ENCODE measurements around the gene C17orf100. TPM values are rescaled to one million over a fixed set of nuclear protein-coding genes. Genes with fewer than 3 reads are reported as not detected.
A peak's percentile ranks its signal among the peaks of the same experiment; 100 is the strongest.

The C17orf100 gene
- total and polyA plus RNA-seq, 2 of the 13 experiments (the other 11 are each of a cell fraction or from before 2014, with no cell fraction given), result 3.6 to 8.7 TPM

DNA sequence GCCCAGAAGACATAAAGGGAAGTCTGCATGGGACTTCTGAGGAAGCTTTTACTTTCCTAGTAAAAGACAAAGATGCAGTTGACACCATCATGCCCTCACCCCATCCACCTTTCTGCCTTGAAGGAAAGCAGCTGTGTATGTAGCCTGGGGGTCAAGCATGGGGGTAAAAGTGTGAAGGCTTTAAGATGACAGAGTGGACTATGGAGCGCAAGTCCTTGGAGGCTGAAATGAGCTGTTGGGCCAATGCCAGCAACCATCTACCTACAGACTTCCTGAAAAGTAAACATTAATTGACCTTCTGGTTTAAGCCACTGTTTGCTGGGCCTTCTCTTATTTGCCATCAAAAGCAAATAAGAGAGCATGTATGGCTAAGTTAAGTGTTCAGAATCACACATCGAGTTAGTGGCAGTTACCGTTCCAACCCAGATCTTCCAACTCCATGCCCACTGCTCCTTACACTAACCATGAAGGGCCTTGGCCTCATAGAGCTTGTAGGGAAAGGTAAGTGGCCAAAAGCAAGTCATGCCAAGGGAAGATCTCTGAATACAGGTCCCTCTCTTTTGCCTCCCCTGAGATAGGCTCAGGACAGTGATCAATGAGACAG, 31.6 kb downstream of the C17orf100 start (continued):
- TF ChIP-seq, protein P1, sequence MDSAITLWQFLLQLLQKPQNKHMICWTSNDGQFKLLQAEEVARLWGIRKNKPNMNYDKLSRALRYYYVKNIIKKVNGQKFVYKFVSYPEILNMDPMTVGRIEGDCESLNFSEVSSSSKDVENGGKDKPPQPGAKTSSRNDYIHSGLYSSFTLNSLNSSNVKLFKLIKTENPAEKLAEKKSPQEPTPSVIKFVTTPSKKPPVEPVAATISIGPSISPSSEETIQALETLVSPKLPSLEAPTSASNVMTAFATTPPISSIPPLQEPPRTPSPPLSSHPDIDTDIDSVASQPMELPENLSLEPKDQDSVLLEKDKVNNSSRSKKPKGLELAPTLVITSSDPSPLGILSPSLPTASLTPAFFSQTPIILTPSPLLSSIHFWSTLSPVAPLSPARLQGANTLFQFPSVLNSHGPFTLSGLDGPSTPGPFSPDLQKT (CRISPR knock-in tag; IDR thresholded peaks at IDR 0.05; ENCODE audit: borderline replicate concordance), result no peak

DNA sequence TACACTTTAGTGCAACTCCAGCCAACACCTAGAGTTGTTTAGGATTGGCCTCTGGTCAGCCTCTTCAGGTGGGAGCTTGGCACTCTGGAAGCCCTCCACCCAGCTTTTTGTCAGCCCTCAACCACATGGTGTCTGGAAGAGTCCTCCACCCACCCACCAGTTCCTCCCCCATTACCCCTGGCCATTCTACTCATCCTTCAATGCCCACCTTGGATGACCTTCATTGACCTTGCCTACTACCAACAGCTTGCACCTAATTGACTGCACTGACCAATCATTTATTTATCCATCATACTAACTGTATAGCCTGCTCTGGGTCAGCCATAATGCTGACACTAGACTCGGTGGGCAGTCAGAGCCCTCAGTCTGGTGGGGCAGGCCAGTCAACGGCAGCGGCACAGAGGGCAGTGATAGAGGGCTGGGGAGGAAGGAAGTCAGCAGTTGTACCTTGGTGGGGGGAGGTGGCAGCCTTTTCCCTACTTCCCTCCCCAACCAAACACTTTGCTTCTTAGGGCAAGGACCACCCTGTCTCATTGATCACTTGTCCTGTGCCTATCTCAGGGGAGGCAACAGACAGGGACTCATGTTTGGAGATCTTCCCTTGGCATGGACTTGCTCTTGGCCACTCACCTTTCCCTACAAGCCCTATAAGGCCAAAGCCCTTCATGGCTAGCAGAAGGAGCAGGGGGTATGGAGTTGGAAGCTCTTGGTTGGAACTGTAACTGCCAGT, 32.3 kb downstream of the C17orf100 start:
- BruUV-seq (replicated peaks), result no TSS peak
- Histone ChIP-seq H3K27me3 (ENCODE audit: control insufficient read depth in 1 of 2, insufficient read depth in 2 of 2, low read length in 2 of 2) (no peaks in the 10 kb centered on the region), H2AFZ (ENCODE audit: low read length) (no peak overlapping the region), H3K36me3 (replicated peaks in 1 of 2; ENCODE audit: control insufficient read depth in 1 of 2, insufficient read depth in 2 of 2, low read length in 2 of 2) (peaks cover 0 to 8% of the 10 kb centered on the region in 2 experiments; a peak in 2 of 5 replicates), H3K4me1 (ENCODE audit: insufficient read depth, low read length) (peaks cover 73% of the 10 kb centered on the region), H3K27ac (ENCODE audit: extremely low read length, insufficient read depth, low read length) (peak overlapping the region; percentile 58), H3K4me2 (ENCODE audit: low read depth, low read length) (peak overlapping the region; percentile 66), H3K79me2 (ENCODE audit: insufficient read depth, low read length) (no peaks in the 10 kb centered on the region), H3K9me3 (ENCODE audit: low read length) (no peaks in the 10 kb centered on the region), H3K9ac (ENCODE audit: insufficient read depth, low read depth, low read length) (no peak overlapping the region), H4K20me1 (ENCODE audit: insufficient read depth, low read length) (no peaks in the 10 kb centered on the region), H3K4me3 (replicated peaks in 1 of 3; ENCODE audit: insufficient read depth in 1 of 3, low read depth in 2 of 3, low read length in 3 of 3) (peak overlapping the region in 1 of 3 experiments; percentile 10; a peak in 1 of 6 replicates)
- ATAC-seq (peak; percentile 10), FAIRE-seq (no peak), DNase-seq (ENCODE audit: low spot score) (no peak)
- 78% methylated on average over 3 of the region's 3 CpGs for WGBS (ENCODE audit: low lambda C conversion rate)
- POLR2A ChIA-PET, result interaction anchor here (0.9 to 7.7 kb wide), 6 partner anchors 11 to 70 kb away, joined by 3 to 265 read pairs (median 4); partner anchors contain the start of gene SLC13A5
- CTCF ChIA-PET (ENCODE audit: low intra/inter-chr PET ratio, low total read pairs), result interaction anchor here (0.7 kb wide), 1 partner anchor 30 kb away, joined by 3 read pairs; no protein-coding TSS in a partner anchor
- in situ Hi-C loops (cut with HindIII; ENCODE audit: extremely low pct_ligation_motif_present, low pct_unique_long_range_greater_than_20kb), result no loop called here
- intact Hi-C loops (cut with micrococcal nuclease; ENCODE audit: unreplicated experiment), result loop anchor here (2.0 kb wide), 2 partner anchors 17 kb away; no protein-coding TSS in a partner anchor
- TF ChIP-seq TEAD3 (CRISPR knock-in tag; optimal IDR thresholded peaks at IDR 0.05; ENCODE audit: borderline replicate concordance) (peak; percentile 50), ZNF572 (CRISPR knock-in tag; IDR thresholded peaks at IDR 0.05) (0 out of 2 replicates have a peak, but pooled peaks have one; percentile 14), AGO2 (optimal IDR thresholded peaks at IDR 0.05; ENCODE audit: low read depth, low read length) (peak; percentile 44), AGO1 (IDR thresholded peaks at IDR 0.05; ENCODE audit: low read depth, low read length, poor library complexity, severe bottlenecking) (peak; percentile 41), ZFP62 (CRISPR knock-in tag; IDR thresholded peaks at IDR 0.05) (no peak), ZNF652 (CRISPR knock-in tag; IDR thresholded peaks at IDR 0.05; ENCODE audit: borderline replicate concordance, low read depth) (no peak), SAFB2 (CRISPR knock-in tag; IDR thresholded peaks at IDR 0.05; ENCODE audit: borderline replicate concordance, low read depth) (no peak), PAF1 (CRISPR knock-in tag; IDR thresholded peaks at IDR 0.05) (peak; percentile 77), ZMAT3 (CRISPR knock-in tag; conservative IDR thresholded peaks at IDR 0.05) (0 out of 2 replicates have a peak, but pooled peaks have one; percentile 44), ZNF430 (CRISPR knock-in tag; IDR thresholded peaks at IDR 0.05) (0 out of 2 replicates have a peak, but pooled peaks have one; percentile 7), ZNF776 (CRISPR knock-in tag; IDR thresholded peaks at IDR 0.05) (0 out of 2 replicates have a peak, but pooled peaks have one; percentile 56)
- TF ChIP-seq, protein P2, sequence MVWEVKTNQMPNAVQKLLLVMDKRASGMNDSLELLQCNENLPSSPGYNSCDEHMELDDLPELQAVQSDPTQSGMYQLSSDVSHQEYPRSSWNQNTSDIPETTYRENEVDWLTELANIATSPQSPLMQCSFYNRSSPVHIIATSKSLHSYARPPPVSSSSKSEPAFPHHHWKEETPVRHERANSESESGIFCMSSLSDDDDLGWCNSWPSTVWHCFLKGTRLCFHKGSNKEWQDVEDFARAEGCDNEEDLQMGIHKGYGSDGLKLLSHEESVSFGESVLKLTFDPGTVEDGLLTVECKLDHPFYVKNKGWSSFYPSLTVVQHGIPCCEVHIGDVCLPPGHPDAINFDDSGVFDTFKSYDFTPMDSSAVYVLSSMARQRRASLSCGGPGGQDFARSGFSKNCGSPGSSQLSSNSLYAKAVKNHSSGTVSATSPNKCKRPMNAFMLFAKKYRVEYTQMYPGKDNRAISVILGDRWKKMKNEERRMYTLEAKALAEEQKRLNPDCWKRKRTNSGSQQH (CRISPR knock-in tag; IDR thresholded peaks at IDR 0.05; ENCODE audit: low read depth), result no peak
- TF ChIP-seq, protein P3, sequence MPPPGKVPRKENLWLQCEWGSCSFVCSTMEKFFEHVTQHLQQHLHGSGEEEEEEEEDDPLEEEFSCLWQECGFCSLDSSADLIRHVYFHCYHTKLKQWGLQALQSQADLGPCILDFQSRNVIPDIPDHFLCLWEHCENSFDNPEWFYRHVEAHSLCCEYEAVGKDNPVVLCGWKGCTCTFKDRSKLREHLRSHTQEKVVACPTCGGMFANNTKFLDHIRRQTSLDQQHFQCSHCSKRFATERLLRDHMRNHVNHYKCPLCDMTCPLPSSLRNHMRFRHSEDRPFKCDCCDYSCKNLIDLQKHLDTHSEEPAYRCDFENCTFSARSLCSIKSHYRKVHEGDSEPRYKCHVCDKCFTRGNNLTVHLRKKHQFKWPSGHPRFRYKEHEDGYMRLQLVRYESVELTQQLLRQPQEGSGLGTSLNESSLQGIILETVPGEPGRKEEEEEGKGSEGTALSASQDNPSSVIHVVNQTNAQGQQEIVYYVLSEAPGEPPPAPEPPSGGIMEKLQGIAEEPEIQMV (CRISPR knock-in tag; IDR thresholded peaks at IDR 0.05; ENCODE audit: low read depth), result no peak
- TF ChIP-seq, protein P4, sequence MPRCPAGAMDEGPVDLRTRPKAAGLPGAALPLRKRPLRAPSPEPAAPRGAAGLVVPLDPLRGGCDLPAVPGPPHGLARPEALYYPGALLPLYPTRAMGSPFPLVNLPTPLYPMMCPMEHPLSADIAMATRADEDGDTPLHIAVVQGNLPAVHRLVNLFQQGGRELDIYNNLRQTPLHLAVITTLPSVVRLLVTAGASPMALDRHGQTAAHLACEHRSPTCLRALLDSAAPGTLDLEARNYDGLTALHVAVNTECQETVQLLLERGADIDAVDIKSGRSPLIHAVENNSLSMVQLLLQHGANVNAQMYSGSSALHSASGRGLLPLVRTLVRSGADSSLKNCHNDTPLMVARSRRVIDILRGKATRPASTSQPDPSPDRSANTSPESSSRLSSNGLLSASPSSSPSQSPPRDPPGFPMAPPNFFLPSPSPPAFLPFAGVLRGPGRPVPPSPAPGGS (CRISPR knock-in tag; IDR thresholded peaks at IDR 0.05), result peak; percentile 38; the same call in 1 of the 2 replicates
